Measurements from ENCODE around the gene PRSS1. TPM values are rescaled to one million over a fixed set of nuclear protein-coding genes. Genes with fewer than 3 reads are reported as not detected.

PRSS1 gene
- total RNA-seq, 4 donors from 2014 or later: not detected

DNA sequence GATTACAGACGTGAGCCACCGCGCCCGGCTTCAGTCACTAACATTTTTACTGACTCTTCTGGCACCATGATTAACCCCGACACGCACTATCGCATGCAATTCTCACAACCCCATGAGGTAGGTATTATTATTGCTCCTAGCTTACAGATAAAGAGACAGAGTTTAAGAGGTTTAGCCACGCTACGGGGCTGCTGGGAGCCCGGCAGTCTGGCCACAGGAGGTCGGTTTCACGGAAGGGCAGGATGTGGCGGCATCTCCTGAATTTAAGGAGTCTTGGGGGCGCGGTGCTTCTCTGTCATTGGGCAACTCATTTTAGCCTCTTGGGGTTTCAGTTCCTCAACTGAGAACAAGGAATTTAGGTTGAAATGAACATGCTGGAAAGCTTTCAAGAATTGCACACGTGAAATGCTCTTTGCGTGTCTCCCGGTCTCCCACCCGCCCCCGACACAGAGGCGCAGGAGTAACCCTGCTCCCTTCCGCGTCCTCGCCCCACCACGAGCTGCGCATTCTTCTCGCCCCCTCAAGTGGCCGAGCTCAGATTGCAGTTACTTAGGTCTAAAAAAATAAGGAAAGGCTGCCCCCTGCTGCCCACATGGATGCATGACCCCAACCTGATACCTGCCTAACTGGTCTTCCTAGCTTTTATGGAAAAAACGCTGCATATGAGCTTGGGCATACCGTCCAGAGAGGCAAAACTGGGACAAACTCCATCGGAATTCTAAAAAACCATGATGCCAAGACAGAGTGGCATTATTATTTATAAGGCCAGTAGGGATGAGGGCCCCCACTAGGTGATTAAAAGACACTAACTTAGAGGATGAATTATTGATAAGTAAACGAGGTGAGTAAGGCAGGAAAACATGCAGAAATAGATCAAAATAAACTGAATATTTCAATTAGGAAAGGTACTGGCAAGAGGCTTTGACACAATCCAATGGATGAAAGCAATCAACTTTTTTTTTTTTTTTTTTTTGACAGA, 33.9 kb downstream of the PRSS1 start:
- TF ChIP-seq, protein P1, sequence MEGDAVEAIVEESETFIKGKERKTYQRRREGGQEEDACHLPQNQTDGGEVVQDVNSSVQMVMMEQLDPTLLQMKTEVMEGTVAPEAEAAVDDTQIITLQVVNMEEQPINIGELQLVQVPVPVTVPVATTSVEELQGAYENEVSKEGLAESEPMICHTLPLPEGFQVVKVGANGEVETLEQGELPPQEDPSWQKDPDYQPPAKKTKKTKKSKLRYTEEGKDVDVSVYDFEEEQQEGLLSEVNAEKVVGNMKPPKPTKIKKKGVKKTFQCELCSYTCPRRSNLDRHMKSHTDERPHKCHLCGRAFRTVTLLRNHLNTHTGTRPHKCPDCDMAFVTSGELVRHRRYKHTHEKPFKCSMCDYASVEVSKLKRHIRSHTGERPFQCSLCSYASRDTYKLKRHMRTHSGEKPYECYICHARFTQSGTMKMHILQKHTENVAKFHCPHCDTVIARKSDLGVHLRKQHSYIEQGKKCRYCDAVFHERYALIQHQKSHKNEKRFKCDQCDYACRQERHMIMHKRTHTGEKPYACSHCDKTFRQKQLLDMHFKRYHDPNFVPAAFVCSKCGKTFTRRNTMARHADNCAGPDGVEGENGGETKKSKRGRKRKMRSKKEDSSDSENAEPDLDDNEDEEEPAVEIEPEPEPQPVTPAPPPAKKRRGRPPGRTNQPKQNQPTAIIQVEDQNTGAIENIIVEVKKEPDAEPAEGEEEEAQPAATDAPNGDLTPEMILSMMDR (IDR thresholded peaks at IDR 0.05): peak; percentile 90 to 96 (median 94)
- TF ChIP-seq POLR2A (IDR thresholded peaks at IDR 0.05): no peak
- DNase-seq: peak; percentile 84 to 96 (median 90)
- H3K4me3 ChIP-seq: peak overlapping the region; percentile 4 to 37 (median 33)
- H3K4me1 ChIP-seq: no peaks in the 10 kb centered on the region
- no peaks in the 10 kb centered on the region for H3K27me3 ChIP-seq
- H3K36me3 ChIP-seq: no peaks in the 10 kb centered on the region
- no peaks in the 10 kb centered on the region for H3K9me3 ChIP-seq
- H3K27ac ChIP-seq: peak overlapping the region in 2 of 4 donors; percentile 43 to 68

DNA sequence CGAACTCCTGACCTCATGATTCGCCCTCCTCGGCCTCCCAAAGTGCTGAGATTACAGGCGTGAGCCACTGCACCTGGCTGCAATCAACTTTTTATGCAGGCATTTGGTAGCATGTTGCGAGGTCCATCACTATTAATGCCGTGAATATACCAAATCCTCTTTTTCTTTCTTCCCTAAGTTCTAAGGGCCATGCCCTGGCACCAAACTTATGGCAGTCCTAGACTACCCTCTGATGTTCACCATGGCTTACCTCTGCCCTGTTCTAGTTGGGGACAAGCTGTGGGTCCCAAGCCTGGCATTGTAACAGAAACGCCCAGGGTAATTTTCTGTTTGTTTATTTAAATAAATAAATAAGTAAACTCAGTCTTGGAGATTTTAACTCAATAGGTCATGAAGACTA, 34.8 kb downstream of the PRSS1 start:
- H3K36me3 ChIP-seq: no peaks in the 10 kb centered on the region
- no peaks in the 10 kb centered on the region for H3K9me3 ChIP-seq
- TF ChIP-seq POLR2A (IDR thresholded peaks at IDR 0.05): no peak
- TF ChIP-seq, protein P1 (IDR thresholded peaks at IDR 0.05): no peak
- H3K4me3 ChIP-seq: no peak overlapping the region
- no peaks in the 10 kb centered on the region for H3K4me1 ChIP-seq
- no peak for DNase-seq
- H3K27me3 ChIP-seq: no peaks in the 10 kb centered on the region
- peak overlapping the region in 1 of 4 donors; percentile 68 for H3K27ac ChIP-seq

DNA sequence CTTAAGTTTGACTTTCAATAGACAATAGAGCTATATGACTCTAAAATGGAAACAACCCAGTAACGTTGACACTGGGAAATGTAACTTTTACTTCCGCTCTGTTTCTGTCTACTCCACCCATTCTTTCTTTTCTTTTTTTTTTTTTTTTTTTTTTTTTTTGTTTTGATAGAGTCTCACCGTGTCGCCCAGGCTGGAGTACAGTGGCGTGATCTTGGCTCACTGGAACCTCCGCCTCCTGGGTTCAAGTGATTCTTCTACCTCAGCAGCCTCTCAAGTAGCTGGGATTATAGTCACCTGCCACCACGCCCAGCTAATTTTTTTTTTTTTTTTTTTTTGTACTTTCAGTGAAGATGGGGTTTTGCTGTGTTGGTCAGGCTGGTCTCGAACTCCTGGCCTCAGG, 35.4 kb downstream of the PRSS1 start:
- Histone ChIP-seq H3K9me3 (no peaks in the 10 kb centered on the region), H3K27me3 (no peaks in the 10 kb centered on the region), H3K4me3 (no peak overlapping the region), H3K4me1 (no peaks in the 10 kb centered on the region), H3K36me3 (no peaks in the 10 kb centered on the region), H3K27ac (peak overlapping the region in 2 of 4 donors; percentile 27 to 31)
- TF ChIP-seq, protein P1 (IDR thresholded peaks at IDR 0.05): no peak
- TF ChIP-seq POLR2A (IDR thresholded peaks at IDR 0.05): no peak
- no peak for DNase-seq

DNA sequence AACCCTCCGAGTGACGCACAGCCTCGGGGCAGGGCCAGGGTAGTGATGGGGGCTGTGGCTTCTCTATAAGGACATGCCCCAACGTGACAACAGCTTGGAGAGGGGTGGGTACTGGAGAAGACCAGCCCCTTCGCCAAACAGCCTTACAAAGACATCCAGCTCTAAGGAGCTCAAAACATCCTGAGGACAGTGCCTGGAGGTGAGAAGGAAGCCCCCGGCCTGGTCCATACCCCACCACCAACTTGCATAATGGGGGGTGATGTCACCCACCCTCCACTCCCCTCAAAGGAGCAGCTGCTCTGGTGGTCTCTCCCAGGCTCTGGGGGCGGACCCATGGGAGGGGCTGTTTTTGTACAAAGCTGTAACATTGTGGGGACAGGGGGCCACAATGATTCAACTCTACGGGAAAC, 36.6 kb downstream of the PRSS1 start:
- H3K9me3 ChIP-seq: no peaks in the 10 kb centered on the region
- no peaks in the 10 kb centered on the region for H3K36me3 ChIP-seq
- no peaks in the 10 kb centered on the region for H3K27me3 ChIP-seq
- DNase-seq: peak in 2 of 3 donors; percentile 63 to 82
- no peaks in the 10 kb centered on the region for H3K4me1 ChIP-seq
- TF ChIP-seq, protein P1 (IDR thresholded peaks at IDR 0.05): no peak
- peak in 1 of 2 donors; percentile 59 for TF ChIP-seq POLR2A (IDR thresholded peaks at IDR 0.05)
- H3K27ac ChIP-seq: peak overlapping the region in 2 of 4 donors; percentile 55 to 58
- H3K4me3 ChIP-seq: no peak overlapping the region

DNA sequence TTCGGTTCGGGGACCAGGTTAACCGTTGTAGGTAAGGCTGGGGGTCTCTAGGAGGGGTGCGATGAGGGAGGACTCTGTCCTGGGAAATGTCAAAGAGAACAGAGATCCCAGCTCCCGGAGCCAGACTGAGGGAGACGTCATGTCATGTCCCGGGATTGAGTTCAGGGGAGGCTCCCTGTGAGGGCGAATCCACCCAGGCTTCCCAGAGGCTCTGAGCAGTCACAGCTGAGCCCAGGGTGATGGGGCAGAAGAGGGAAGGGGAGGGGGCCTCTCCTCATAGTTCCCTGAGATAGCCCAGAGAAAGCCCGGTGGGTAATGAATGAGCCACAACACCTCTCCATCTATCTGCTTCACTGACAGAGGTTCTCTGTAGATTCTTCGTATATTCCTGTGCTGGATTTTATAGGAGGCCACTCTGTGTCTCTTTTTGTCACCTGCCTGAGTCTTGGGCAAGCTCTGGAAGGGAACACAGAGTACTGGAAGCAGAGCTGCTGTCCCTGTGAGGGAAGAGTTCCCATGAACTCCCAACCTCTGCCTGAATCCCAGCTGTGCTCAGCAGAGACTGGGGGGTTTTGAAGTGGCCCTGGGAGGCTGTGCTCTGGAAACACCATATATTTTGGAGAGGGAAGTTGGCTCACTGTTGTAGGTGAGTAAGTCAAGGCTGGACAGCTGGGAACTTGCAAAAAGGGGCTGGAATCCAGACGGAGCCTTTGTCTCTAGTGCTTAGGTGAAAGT, 37.9 kb downstream of the PRSS1 start:
- no peaks in the 10 kb centered on the region for H3K36me3 ChIP-seq
- H3K9me3 ChIP-seq: no peaks in the 10 kb centered on the region
- TF ChIP-seq POLR2A (IDR thresholded peaks at IDR 0.05): no peak
- TF ChIP-seq, protein P1 (IDR thresholded peaks at IDR 0.05): no peak
- peak overlapping the region; percentile 38 to 73 (median 60) for H3K27ac ChIP-seq
- H3K27me3 ChIP-seq: no peaks in the 10 kb centered on the region
- no peak for DNase-seq
- no peaks in the 10 kb centered on the region for H3K4me1 ChIP-seq
- peak overlapping the region in 3 of 4 donors; percentile 10 to 15 (median 11) for H3K4me3 ChIP-seq

Measured in Peyer's patch (tissue), 4 donors.